DOHH2 (cell line): Measurements from ENCODE around the gene CXorf38.
A peak's percentile ranks its signal among the peaks of the same experiment; 100 is the strongest.

Experiments
- H3F3A ChIP-seq: fragments of 200-600 bp; sonication (generic), shearing (Covaris generic); 2 replicates; pipeline ENCODE4 v1.6.0; 2016; ENCODE audit warnings: antibody characterized with exemption, mild to moderate bottlenecking; ENCODE audit not compliant: control insufficient read depth, insufficient read depth
- H3K27ac ChIP-seq: fragments of 200-600 bp; sonication (generic); 2 replicates; pipeline ENCODE4 v1.5.1; 2014; ENCODE audit warnings: low read depth, mild to moderate bottlenecking, low read length, moderate library complexity
- H3K27me3 ChIP-seq: fragments of 200-600 bp; sonication (generic); 2 replicates; pipeline ENCODE4 v1.6.1; 2014; ENCODE audit warnings: mild to moderate bottlenecking, low read length, mixed read lengths; ENCODE audit not compliant: control insufficient read depth
- H3K36me3 ChIP-seq: fragments of 200-600 bp; sonication (generic); 2 replicates; pipeline ENCODE4 v1.6.1; 2014; ENCODE audit warnings: mild to moderate bottlenecking, low read length, moderate library complexity, mixed read lengths; ENCODE audit not compliant: control insufficient read depth
- H3K4me1 ChIP-seq: fragments of 200-600 bp; sonication (generic); 2 replicates; pipeline ENCODE4 v1.6.1; 2014; ENCODE audit warnings: mild to moderate bottlenecking, low read length, mixed read lengths; ENCODE audit not compliant: control insufficient read depth
- H3K4me2 ChIP-seq: fragments of 200-600 bp; sonication (generic); 2 replicates; pipeline ENCODE4 v1.6.0; 2014; ENCODE audit warnings: mild to moderate bottlenecking, low read length, moderate library complexity
- H3K4me3 ChIP-seq: fragments of 200-600 bp; sonication (generic); 2 replicates; pipeline ENCODE4 v1.5.1; 2014; ENCODE audit warnings: mild to moderate bottlenecking, low read length, mixed read lengths
- H3K79me2 ChIP-seq: fragments of 200-600 bp; sonication (generic); 2 replicates; pipeline ENCODE4 v1.6.1; 2014; ENCODE audit warnings: mild to moderate bottlenecking, low read length, mixed read lengths; ENCODE audit not compliant: control insufficient read depth
- H3K9me2 ChIP-seq: fragments of 200-600 bp; sonication (generic); replicated peaks from 2 replicates; pipeline ENCODE4 v1.6.1; 2014; ENCODE audit warnings: mild to moderate bottlenecking, low read length, mixed read lengths; ENCODE audit not compliant: control insufficient read depth
- H3K9me3 ChIP-seq: fragments of 200-600 bp; sonication (generic); 2 replicates; pipeline ENCODE4 v1.6.1; 2014; ENCODE audit warnings: antibody characterized with exemption, low read length, mixed read lengths; ENCODE audit not compliant: control insufficient read depth, insufficient read depth
- H4K20me1 ChIP-seq: fragments of 200-600 bp; sonication (generic); 2 replicates; pipeline ENCODE4 v1.6.0; 2014; ENCODE audit warnings: low read depth, mild to moderate bottlenecking, antibody characterized with exemption, low read length, moderate library complexity; ENCODE audit not compliant: control insufficient read depth, insufficient read depth
- CTCF ChIP-seq: fragments of 200-600 bp; sonication (generic); IDR thresholded peaks from one replicate; pipeline ENCODE4 v1.5.1; 2014; ENCODE audit warnings: antibody characterized with exemption, mild to moderate bottlenecking, low read depth, low read length; ENCODE audit not compliant: poor library complexity, severe bottlenecking
- EZH2phosphoT487 ChIP-seq: fragments of 200-600 bp; sonication (generic); IDR thresholded peaks from 2 replicates; pipeline ENCODE4 v1.6.1; 2017; ENCODE audit warnings: borderline replicate concordance, mild to moderate bottlenecking, antibody characterized with exemption, low read length, moderate library complexity, mixed read lengths

The CXorf38 gene

GRCh38 chrX:40652664-40653063 lies 5.3 kb upstream of the CXorf38 start:
- Histone ChIP-seq H3F3A (peaks cover 4% of the 10 kb centered on the region; the same call in 1 of the 2 replicates), H3K27ac (no peak overlapping the region), H3K4me2 (no peak overlapping the region), H3K4me1 (peaks cover 7% of the 10 kb centered on the region), H3K4me3 (no peak overlapping the region), H3K27me3 (no peaks in the 10 kb centered on the region), H4K20me1 (no peaks in the 10 kb centered on the region), H3K9me3 (no peaks in the 10 kb centered on the region), H3K36me3 (peaks cover 16% of the 10 kb centered on the region), H3K9me2 (no peaks in the 10 kb centered on the region), H3K79me2 (no peaks in the 10 kb centered on the region)
- no peak for TF ChIP-seq EZH2phosphoT487
- TF ChIP-seq CTCF: no peak

- H3K79me2 ChIP-seq: peaks cover 5% of the 10 kb centered on the region
- H3K27ac ChIP-seq: no peak overlapping the region
- H3K9me2 ChIP-seq: no peaks in the 10 kb centered on the region
- H3K4me2 ChIP-seq: no peak overlapping the region
- peaks cover 16% of the 10 kb centered on the region for H3K36me3 ChIP-seq
- no peaks in the 10 kb centered on the region for H3K27me3 ChIP-seq
- peak; percentile 55 for TF ChIP-seq CTCF
- TF ChIP-seq EZH2phosphoT487: no peak
- no peaks in the 10 kb centered on the region for H4K20me1 ChIP-seq
- peaks cover 8% of the 10 kb centered on the region for H3K4me1 ChIP-seq
- no peaks in the 10 kb centered on the region for H3K9me3 ChIP-seq
- peaks cover 4% of the 10 kb centered on the region; the same call in 1 of the 2 replicates for H3F3A ChIP-seq
- no peak overlapping the region for H3K4me3 ChIP-seq
Observed at GRCh38 chrX:40651620-40652223, 4.4 kb upstream of the CXorf38 start.

GRCh38 chrX:40646489-40647306 lies 663 bp downstream of the CXorf38 start:
- H4K20me1 ChIP-seq: no peaks in the 10 kb centered on the region
- H3K9me3 ChIP-seq: no peaks in the 10 kb centered on the region
- no peaks in the 10 kb centered on the region for H3K27me3 ChIP-seq
- H3K27ac ChIP-seq: peak overlapping the region; percentile 47
- H3K4me2 ChIP-seq: peak overlapping the region; percentile 64
- H3K4me1 ChIP-seq: peaks cover 23% of the 10 kb centered on the region
- no peaks in the 10 kb centered on the region for H3F3A ChIP-seq
- H3K4me3 ChIP-seq: peak overlapping the region; percentile 87
- H3K9me2 ChIP-seq: no peaks in the 10 kb centered on the region
- no peak for TF ChIP-seq EZH2phosphoT487
- TF ChIP-seq CTCF: peak; percentile 12
- H3K79me2 ChIP-seq: peaks cover 53% of the 10 kb centered on the region
- H3K36me3 ChIP-seq: peaks cover 14% of the 10 kb centered on the region; the same call in 1 of the 2 replicates
